Gastroesophageal sphincter (tissue), 3 donors: ENCODE data around the gene SLC2A9.

Source experiments
- POLR2A ChIP-seq, 2 donors: fragments of 450-650 bp; IDR thresholded peaks; one replicate each; pipeline ENCODE4 v1.6.1; 2017; ENCODE audit warnings: antibody characterized with exemption in 2 of 2, mild to moderate bottlenecking in 2 of 2, moderate library complexity in 1 of 2
- POLR2AphosphoS5 ChIP-seq: sonication (generic); formaldehyde crosslinking; IDR thresholded peaks from one replicate; pipeline ENCODE4 v1.6.1; 2017; ENCODE audit warnings: antibody characterized with exemption
- TF ChIP-seq, protein P1 (sequence below), 4 experiments: fragments of 200-600 bp in 2 of 4; fragments of 450-650 bp in 2 of 4; sonication (generic) in 1 of 4; IDR thresholded peaks; one replicate each; pipeline ENCODE4 v1.5.1; 2017 to 2019; ENCODE audit warnings: antibody characterized with exemption in 4 of 4, mild to moderate bottlenecking in 2 of 4, moderate library complexity in 2 of 4

GRCh38 chr4:9969526-9970398, 51.5 kb downstream of the SLC2A9 start:
- TF ChIP-seq POLR2A (IDR thresholded peaks at IDR 0.05) (no peak), POLR2AphosphoS5 (no peak)
- TF ChIP-seq, protein P1, sequence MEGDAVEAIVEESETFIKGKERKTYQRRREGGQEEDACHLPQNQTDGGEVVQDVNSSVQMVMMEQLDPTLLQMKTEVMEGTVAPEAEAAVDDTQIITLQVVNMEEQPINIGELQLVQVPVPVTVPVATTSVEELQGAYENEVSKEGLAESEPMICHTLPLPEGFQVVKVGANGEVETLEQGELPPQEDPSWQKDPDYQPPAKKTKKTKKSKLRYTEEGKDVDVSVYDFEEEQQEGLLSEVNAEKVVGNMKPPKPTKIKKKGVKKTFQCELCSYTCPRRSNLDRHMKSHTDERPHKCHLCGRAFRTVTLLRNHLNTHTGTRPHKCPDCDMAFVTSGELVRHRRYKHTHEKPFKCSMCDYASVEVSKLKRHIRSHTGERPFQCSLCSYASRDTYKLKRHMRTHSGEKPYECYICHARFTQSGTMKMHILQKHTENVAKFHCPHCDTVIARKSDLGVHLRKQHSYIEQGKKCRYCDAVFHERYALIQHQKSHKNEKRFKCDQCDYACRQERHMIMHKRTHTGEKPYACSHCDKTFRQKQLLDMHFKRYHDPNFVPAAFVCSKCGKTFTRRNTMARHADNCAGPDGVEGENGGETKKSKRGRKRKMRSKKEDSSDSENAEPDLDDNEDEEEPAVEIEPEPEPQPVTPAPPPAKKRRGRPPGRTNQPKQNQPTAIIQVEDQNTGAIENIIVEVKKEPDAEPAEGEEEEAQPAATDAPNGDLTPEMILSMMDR (IDR thresholded peaks at IDR 0.05) = no peak
